Brain microvascular endothelial cell (primary cell): Measurements from ENCODE around the gene CYP2W1.

Experiments
- DNase-seq: peaks from one replicate; pipeline ENCODE4 v3.0.0-alpha.2; 2020
- H3K27ac ChIP-seq: fragments of 250-450 bp; sonication (Bioruptor Pico); 2 replicates; pipeline ENCODE4 v1.5.1; 2020; ENCODE audit warnings: mild to moderate bottlenecking, moderate library complexity
- H3K27me3 ChIP-seq: fragments of 250-450 bp; sonication (Bioruptor Pico); replicated peaks from 2 replicates; pipeline ENCODE4 v1.5.1; 2020; ENCODE audit warnings: mild to moderate bottlenecking
- H3K36me3 ChIP-seq: fragments of 250-450 bp; sonication (Bioruptor Pico); replicated peaks from 2 replicates; pipeline ENCODE4 v1.5.1; 2020; ENCODE audit warnings: mild to moderate bottlenecking
- H3K4me3 ChIP-seq: 2 replicates; pipeline ENCODE4 v1.5.1; 2011; ENCODE audit warnings: low read depth, mild to moderate bottlenecking, control low read depth, low read length, moderate library complexity
- CTCF ChIP-seq: IDR thresholded peaks from 2 replicates; pipeline ENCODE4 v1.5.1; 2011; ENCODE audit warnings: low read depth, mild to moderate bottlenecking, moderate library complexity, low read length, control low read depth, inconsistent platforms; ENCODE audit errors: missing control alignments
- in situ Hi-C: cut with HindIII; loops from 2 replicates; pipeline ENCODE4 v1.10.0; 2017; ENCODE audit warnings: low sequenced_read_pairs, low pct_ligation_motif_present

The CYP2W1 gene

GRCh38 chr7:1005303-1005702 lies 22.3 kb downstream of the CYP2W1 start:
- peaks cover 3% of the 10 kb centered on the region for H3K36me3 ChIP-seq
- no peak for DNase-seq
- TF ChIP-seq CTCF: no peak
- in situ Hi-C loops: no loop called here
- H3K27me3 ChIP-seq: no peaks in the 10 kb centered on the region
- no peak overlapping the region for H3K4me3 ChIP-seq
- H3K27ac ChIP-seq: no peak overlapping the region

- DNase-seq: no peak
- no peak for TF ChIP-seq CTCF
- in situ Hi-C loops: no loop called here
- H3K4me3 ChIP-seq: no peak overlapping the region
- no peaks in the 10 kb centered on the region for H3K27me3 ChIP-seq
- H3K27ac ChIP-seq: no peak overlapping the region
- H3K36me3 ChIP-seq: peaks cover 3% of the 10 kb centered on the region
Measured at GRCh38 chr7:1007901-1008300, 24.9 kb downstream of the CYP2W1 start.

GRCh38 chr7:1008733-1009363 lies 25.9 kb downstream of the CYP2W1 start:
- no peak overlapping the region for H3K27ac ChIP-seq
- H3K36me3 ChIP-seq: peaks cover 3% of the 10 kb centered on the region
- no peak overlapping the region for H3K4me3 ChIP-seq
- DNase-seq: no peak
- TF ChIP-seq CTCF: no peak
- in situ Hi-C loops: no loop called here
- H3K27me3 ChIP-seq: no peaks in the 10 kb centered on the region

GRCh38 chr7:1009747-1010146 lies 26.8 kb downstream of the CYP2W1 start:
- Histone ChIP-seq H3K27me3 (no peaks in the 10 kb centered on the region), H3K4me3 (no peak overlapping the region), H3K27ac (no peak overlapping the region), H3K36me3 (peaks cover 3% of the 10 kb centered on the region)
- in situ Hi-C loops: no loop called here
- DNase-seq: no peak
- TF ChIP-seq CTCF: no peak

- in situ Hi-C loops: no loop called here
- H3K4me3 ChIP-seq: no peak overlapping the region
- TF ChIP-seq CTCF: no peak
- no peak for DNase-seq
- no peak overlapping the region for H3K27ac ChIP-seq
- H3K36me3 ChIP-seq: peaks cover 3% of the 10 kb centered on the region
- H3K27me3 ChIP-seq: no peaks in the 10 kb centered on the region
Measured at GRCh38 chr7:1010226-1010625, 27.2 kb downstream of the CYP2W1 start.

GRCh38 chr7:1011297-1012003 lies 28.5 kb downstream of the CYP2W1 start:
- peaks cover 3% of the 10 kb centered on the region for H3K36me3 ChIP-seq
- DNase-seq: no peak
- no peak overlapping the region for H3K4me3 ChIP-seq
- in situ Hi-C loops: no loop called here
- no peak for TF ChIP-seq CTCF
- no peaks in the 10 kb centered on the region for H3K27me3 ChIP-seq
- H3K27ac ChIP-seq: no peak overlapping the region
